Upper lobe of left lung (tissue), 4 donors: ENCODE results near the gene PHAF1.

Source experiments
- CTCF ChIP-seq, 6 experiments: fragments of 450-650 bp in 4 of 6; fragments of 200-600 bp in 2 of 6; sonication (generic) in 2 of 6; IDR thresholded peaks; one replicate each; pipeline ENCODE4 v1.5.1; 2016 to 2019; ENCODE audit warnings: antibody characterized with exemption in 6 of 6
- POLR2A ChIP-seq, 4 donors: fragments of 450-650 bp; IDR thresholded peaks; one replicate each; pipeline ENCODE4 v1.5.1; 2016 to 2017; ENCODE audit warnings: antibody characterized with exemption in 4 of 4, mild to moderate bottlenecking in 2 of 4

- TF ChIP-seq CTCF (IDR thresholded peaks at IDR 0.05) = no peak
- TF ChIP-seq POLR2A (IDR thresholded peaks at IDR 0.05) = no peak
Measured at GRCh38 chr16:67111951-67112444, 2.3 kb downstream of the PHAF1 start.
